CD1c-positive myeloid dendritic cell (primary cell): ENCODE measurements around the gene SGK1.

Experiments
- DNase-seq: peaks from one replicate; pipeline ENCODE4 v3.0.0-alpha.2; 2016; ENCODE audit errors: extremely low spot score

The SGK1 gene

DNA sequence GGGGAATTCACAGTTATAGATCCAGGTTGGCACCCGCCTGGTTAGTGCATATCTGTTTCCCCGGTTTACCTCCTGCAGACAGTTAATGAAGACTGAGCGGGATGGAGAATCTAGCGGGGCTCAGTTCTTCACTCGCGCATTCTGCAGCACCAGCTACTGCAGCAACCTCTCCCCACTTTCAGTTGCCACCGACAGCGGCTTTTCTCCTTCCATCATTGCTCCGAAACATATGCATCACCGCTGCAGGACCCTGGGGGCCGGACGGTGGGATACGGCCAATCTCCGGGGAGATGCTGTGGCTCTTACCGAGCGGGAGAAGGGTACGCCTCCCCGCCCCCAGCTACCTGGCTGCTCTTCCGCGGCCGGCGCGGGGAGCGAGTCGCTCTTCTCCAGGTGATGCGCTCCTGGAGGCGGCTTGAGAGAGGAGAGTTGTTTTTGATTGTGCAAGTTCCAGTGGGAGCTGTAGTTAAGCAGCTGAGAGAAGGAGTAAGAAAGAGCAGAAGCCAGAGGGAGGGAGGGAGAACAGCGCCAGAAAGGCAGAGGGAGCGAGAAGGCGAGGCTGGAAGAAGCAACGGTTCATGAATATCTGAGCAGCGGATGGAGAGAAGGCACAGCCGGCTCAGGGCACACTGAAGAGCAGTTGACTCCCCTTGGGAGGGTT lies at the start of gene SGK1:
TSS of gene SGK1 (minus strand) at position 642 of the 661 bp plus-strand sequence. CDS start 652 bp downstream, outside the sequence.
- DNase-seq: peak; percentile 10

- DNase-seq: no peak
Measured at GRCh38 chr6:134363323-134364039, 45.6 kb upstream of the SGK1 start.

DNA sequence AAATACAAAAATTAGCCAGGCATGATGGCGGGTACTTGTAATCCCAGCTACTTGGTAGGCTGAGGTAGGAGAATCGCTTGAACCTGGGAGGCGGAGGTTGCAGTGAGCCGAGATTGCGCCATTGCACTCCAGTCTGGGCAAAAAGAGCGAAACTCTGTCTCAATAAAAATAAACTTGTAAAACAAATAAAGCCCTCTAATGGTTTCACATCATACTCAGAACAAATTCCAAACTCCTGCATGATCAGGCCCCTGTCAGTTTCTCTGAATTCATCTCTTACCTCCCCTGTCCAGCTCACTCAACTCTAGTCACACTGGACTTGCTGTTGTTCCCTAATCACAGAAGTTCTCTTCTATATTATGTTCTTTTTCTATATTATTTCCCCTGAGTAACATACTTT lies 43.1 kb upstream of the SGK1 start:
- no peak for DNase-seq

- DNase-seq: no peak
Measured at GRCh38 chr6:134359302-134359701, 41.4 kb upstream of the SGK1 start.

- DNase-seq: peak; percentile 52
Measured at GRCh38 chr6:134358320-134358719, 40.4 kb upstream of the SGK1 start.

GRCh38 chr6:134357022-134357487 lies 39.1 kb upstream of the SGK1 start:
- DNase-seq: peak; percentile 52

DNA sequence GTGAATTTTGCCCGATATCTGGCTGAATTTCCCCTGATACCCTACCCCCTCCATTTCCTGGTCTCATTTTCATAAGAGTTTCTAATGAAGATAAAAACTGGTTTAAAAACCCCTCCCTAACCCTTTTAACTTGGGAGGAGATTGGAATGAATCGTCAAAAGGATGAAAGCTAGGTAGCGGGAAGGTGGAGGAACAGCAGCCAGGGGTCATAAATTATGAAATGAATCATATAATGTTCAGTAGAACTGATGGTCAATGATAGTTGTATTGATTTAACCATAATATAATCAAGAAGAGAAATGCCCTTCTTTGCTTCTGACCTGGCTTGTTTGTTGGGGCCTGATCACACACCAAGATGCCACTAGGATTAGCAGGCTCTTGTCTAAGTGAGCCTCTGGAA lies 38.5 kb upstream of the SGK1 start:
- DNase-seq: no peak

DNA sequence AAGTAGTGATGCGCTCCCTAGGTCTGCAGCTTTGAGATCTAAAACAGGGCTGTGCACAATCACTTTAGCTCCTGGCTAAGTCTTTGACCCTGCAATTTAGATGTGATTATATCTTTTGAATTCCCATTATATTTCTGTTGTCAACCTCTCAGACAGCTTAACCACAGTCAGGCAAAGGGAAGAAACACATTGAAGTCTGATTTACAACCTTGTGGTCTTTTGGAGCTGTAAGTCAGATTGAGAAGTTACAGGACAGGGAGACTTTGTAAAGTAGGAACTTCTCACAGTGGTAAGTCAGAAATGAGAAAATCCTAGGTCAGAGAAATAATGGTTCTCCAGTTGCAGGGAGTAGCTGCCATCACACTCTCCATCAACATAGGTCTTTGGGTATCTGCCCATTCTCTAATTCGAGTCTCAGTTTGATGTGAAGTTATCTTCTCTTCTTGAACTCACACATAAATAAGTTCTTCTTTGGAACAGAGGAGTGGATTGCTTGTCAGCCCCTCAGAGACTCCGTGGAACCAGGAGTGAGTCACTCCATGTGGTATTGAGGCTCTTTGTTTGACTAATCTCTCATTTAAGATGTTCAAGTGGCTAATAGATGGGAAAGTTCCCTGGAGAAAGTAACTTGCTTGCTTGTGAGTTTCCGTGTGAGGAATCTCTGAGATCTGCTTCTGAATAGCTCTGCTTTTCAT lies 35.0 kb upstream of the SGK1 start:
- DNase-seq: no peak

GRCh38 chr6:134351615-134352474 lies 33.9 kb upstream of the SGK1 start:
- DNase-seq: no peak

DNA sequence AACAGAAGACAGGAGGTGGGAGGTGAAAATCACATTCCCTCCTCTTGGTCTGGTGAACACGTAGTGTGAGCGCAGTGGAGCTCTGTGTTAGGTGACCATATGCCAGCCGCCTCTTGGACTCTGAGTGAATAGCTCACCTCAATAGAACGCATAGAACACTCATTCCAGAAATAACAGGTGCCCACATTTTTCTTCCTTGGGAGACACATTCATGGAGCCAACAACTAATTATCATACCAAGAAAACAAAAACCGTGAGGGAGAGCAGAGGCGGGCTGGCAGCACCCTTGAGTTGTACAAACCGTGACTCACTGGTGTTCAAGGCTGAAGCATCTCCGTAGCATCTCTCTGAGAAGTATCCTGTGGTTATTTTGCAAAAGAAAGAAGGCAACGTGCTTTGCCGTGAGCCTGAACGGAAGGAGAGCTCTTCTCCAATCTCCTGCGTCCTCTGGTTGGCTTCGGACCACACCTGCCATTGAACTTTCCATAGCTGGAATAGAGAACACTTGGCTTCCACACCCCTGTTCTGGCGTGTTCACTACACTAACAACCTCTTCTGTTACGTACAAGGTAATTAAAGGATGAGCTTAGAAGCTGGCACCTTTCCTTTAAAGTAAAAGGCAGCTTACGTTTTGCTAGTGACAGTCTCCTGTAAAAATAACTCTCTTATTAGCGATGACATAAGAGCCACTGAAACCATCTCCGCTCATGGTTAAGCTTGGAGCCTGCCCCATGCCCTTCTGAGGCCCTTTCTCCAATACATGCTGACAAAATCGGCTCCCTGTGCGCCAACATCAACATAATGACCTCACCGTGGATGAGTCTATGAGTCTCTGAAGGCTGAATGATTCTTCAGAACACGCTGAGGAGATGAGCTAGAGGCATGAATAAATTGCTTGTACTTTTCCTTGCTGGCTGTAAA lies 30.2 kb upstream of the SGK1 start:
- DNase-seq: no peak

- DNase-seq: no peak
Measured at GRCh38 chr6:134346932-134347545, 29.1 kb upstream of the SGK1 start.

DNA sequence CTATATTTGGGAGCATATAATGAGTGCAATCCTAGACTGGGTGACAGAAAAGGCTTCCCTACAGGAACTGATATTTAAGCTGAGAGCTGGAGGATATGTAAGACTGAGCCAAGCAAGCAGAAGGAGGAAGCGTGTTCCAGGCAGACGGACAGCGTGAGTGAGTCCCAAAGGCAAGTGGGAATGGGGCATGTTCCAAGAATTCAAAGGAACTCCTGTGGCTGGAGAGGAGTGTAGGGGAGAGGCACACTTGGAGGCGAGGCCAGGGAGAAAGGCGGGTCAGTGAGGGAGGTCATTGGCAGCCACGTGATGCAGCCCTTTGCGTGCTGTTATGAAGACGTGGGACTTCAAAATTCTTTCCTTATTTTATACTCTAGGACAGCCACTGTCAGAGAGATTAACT lies 27.9 kb upstream of the SGK1 start:
- DNase-seq: peak; percentile 40

DNA sequence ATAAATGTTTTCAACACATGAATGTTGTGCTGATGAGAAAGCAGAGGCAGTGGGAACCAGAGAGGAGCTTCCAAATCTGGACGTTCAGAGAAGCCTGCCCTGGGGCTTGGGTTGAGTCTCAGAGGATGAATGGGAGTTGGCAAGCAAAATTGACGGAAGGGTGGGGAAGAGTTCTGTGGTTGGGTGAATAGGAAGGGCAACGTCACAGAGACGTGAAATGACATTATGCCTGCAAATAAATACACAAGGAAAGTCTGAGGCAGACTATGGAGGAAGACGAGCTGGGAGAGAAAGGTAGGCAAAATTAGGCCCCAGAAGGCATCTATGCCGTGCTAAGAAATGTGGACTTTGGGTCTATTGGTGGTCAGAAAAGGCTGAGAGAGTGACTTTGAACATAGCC lies 25.2 kb upstream of the SGK1 start:
- no peak for DNase-seq

GRCh38 chr6:134341999-134342567 lies 24.2 kb upstream of the SGK1 start:
- no peak for DNase-seq

DNA sequence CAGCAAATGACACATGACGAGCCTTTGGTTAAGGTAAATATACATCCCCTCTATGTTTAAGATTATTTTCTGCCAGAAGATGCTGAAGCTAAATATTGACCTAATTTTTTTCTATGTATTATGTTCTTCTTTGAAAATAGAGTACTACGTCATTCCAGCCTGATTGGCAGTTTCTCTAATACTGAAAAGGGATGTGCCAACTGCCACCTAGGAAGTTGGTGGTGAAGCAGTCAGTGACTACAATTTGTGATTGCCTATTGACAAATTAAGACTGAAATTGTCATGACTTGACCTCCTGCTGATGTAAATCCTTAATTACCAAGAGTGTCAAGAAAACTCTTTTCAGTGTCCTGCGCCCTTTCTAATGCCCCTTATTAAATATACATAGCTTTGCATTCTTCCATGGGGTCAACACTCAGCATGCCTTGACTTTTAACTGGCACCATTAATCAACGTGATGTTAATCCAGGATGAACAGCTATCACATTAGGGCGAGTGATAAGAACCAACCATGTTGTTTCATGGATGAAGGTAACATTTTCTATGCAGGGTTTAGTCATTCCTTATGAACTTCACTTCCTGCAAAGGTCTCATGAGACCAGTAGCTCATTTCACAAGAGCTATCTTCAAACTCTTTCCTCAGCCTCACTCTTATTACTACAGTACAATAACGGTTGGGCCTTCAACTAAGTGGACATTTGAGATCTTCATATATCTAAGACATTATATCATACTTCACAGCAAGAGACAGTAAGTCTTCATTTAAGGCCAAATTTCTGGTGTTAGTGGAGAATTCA lies 22.5 kb upstream of the SGK1 start:
- DNase-seq: peak; percentile 57

DNA sequence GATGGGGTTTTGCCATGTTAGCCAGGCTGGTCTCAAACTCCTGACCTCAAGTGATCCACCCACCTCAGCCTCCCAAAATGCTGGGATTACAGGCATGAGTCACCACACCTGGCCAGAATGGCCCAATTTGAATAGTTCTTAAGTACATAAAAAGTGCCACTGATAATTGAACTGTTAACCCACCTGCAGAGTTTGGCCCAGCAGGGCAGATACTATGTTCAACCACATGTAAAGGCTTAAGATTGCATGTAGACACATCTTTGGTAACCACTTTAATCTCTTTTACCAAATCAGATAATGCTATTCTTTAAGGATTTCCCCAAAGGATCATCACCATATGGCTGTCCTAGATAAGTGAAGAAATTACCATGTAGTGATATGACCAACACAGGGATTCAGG lies 21.3 kb upstream of the SGK1 start:
- DNase-seq: no peak

DNA sequence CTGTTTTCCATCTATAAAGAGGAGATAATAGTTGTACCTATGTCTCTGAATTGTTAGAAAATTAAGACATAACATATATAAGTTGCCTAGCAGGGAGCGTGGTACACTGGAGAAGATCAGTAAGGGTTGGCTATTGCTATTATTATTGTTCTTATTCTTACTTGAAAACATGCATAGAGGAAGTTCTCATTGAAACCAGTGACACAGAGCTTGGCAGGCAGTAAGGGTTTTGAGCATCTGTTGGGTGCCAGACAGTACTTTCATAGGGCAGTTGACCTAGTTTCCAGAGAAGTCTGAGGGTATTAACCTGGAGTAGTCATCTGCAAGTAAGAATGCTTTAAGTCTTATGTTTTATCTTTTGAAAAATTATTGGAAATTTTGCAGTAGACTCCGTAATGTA lies 13.3 kb upstream of the SGK1 start:
- DNase-seq: peak; percentile 16

GRCh38 chr6:134330555-134330954 lies 12.6 kb upstream of the SGK1 start:
- no peak for DNase-seq

- no peak for DNase-seq
Measured at GRCh38 chr6:134328792-134329191, 10.9 kb upstream of the SGK1 start.
